Hematopoietic multipotent progenitor cell treated with erythropoietin and hydrocortisone succinate and interleukin-3 and kit ligand, for 4 days (in vitro differentiated cells): ENCODE data around the gene DDX50.

Experiments
- DNase-seq: peaks from one replicate; pipeline ENCODE4 v3.0.0-alpha.2; 2015

Gene DDX50

DNA sequence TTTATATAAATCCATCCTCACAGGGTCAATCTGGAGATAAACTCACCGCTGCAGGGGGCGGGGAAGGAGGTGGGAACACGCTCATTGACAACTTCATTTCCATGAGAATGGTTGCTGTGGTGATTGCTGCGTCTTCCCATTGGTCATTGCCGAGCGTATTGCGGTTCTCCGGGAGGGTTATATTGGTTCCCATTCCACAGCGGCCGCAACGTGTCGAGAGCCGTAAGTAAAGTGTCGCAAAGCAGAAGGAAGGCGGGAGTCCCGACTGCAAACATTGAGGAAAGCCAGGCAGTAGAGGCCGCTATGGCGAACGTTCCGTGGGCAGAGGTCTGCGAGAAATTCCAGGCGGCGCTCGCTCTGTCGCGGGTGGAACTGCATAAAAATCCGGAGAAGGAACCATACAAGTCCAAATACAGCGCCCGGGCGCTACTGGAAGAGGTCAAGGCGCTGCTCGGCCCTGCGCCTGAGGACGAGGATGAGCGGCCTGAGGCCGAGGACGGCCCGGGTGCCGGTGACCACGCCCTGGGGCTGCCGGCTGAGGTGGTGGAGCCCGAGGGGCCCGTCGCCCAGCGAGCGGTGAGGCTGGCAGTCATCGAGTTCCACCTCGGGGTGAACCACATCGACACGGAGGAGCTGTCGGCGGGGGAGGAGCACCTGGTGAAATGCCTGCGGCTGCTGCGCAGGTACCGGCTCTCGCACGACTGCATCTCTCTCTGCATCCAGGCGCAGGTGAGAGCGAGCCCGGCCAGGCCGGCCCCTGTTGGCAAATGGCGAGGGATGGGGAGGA is 87.6 kb downstream of the DDX50 start, which contains the start of gene KIFBP:
TSS of gene KIFBP (plus strand) at position 274 of the 787 bp plus-strand sequence. CDS start at position 304, 30 bp downstream.
- peak; percentile 99 for DNase-seq

DNA sequence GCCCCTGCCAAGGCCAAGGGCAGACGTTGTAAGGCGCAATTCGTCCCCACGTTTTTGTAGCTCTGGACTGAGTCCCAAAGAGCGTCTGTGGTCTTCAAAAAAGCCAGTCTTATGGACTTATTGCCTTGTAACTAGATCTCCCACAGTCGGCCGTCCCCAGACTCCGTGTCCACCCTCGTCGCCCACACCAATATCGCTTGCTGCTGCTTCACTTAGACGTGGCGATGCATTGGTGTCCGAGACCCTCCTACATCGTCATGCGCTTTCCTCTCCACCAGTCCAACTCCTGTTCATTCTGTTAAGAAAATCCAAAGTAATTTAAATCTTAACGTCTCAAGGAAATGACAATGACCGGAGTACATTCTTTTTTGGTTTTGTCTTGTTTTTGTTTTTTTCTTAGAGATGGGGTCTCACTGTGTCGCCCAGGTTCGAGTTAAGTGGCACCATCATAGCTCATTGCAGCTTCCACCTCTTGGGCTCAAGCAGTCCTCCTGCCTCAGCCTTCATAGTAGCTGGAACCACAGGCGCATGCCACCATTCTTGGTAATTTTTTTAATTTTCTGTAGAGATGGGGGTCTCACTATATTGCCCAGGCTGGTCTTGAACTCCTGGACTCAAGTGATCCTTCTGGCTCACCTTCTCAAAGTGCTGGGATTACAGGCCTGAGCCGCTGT is 88.3 kb downstream of the DDX50 start:
- DNase-seq: no peak

DNA sequence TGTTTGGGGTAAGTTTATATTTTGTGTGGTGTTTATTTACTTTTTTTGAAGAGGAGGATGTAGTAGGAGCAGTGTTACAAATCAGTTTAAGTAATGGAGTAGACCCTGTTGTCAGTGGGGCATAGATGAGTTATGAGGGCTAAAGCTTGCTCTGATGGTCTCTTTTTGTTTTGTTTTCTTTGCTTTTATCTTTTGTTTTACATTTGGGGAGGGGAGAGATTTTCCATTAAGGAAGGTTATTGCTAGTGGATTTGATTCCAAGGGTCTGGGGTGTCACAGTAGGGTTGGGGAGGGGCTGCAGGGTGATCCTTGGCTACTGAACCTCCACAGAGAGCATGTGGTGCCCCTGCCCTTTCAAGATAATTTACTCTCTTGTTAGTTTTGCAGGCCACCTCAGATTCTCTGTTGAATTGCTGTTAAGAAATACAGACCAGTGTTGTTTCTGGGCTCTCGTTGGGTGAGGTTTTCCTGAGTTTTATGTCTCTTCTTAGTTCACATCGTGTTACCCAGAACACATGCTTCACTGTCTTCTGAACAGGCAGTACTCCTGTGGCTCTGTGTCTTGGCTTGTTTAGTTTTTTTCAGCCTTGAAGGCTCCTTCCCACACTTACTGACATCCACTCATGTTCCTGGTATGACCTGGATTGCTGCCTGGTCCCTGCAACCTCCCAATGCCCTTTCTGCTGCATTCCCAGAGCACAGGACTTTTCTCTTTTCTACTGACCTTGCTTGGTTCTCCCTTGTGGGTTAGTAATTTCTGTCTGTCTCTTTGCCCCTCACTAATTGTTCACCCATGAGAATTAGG is 91.7 kb downstream of the DDX50 start:
- DNase-seq: no peak
